ENCODE data around the gene PITPNC1.

DNA sequence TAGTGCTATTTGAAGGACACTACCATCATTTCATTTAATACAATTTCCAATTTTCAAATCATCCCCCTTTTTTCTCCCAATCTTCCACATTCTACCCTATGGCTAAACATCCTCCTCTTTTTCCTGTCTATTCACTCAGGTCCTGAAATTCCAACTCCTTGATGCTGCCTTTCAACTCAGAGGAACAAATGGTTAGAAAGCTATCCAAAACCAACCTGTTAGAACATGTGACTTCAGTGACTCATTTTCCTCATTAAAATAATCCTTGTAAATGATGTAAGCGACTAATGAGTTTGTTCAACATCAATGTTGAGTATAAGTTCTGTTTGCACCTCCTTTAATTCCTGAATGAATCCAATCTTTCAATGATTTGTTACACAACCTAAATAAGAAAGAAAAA is 16.2 kb upstream of the PITPNC1 start:
- TF ChIP-seq POLR2AphosphoS5 (IDR thresholded peaks at IDR 0.05) (no peak), POLR2A (IDR thresholded peaks at IDR 0.05) (no peak)

All from upper lobe of left lung (tissue), 4 donors.